MM.1S (cell line): ENCODE data around the gene RB1.

Source experiments
- CTCF ChIP-seq: fragments of 300-600 bp; sonication (generic); IDR thresholded peaks from 2 replicates; pipeline ENCODE4 v1.5.1; 2016; ENCODE audit warnings: antibody characterized with exemption, low read length, mixed read lengths
- EZH2 ChIP-seq: fragments of 300-600 bp; sonication (generic); optimal IDR thresholded peaks from 2 replicates; pipeline ENCODE3; 2017; ENCODE audit warnings: low read depth, mild to moderate bottlenecking, antibody characterized with exemption, low read length, mixed read lengths
- EZH2phosphoT487 ChIP-seq: fragments of 300-600 bp; sonication (generic); IDR thresholded peaks from 2 replicates; pipeline ENCODE4 v1.6.1; 2018; ENCODE audit warnings: antibody characterized with exemption, low read length

- TF ChIP-seq CTCF (no peak), EZH2 (no peak), EZH2phosphoT487 (no peak)
Measured at GRCh38 chr13:48476215-48476614, 172.7 kb downstream of the RB1 start.
